OCI-LY3 (cell line): ENCODE data around the gene MMP20.

Experiments used
- H2AFZ ChIP-seq: fragments of 200-600, 300-600 bp; shearing (Covaris generic); 2 replicates; pipeline ENCODE4 v1.6.0; 2014; ENCODE audit warnings: antibody characterized with exemption, low read depth, low read length
- H3K27ac ChIP-seq: fragments of 200-600, 300-600 bp; sonication (generic); 2 replicates; pipeline ENCODE4 v1.5.1; 2014; ENCODE audit warnings: mild to moderate bottlenecking, low read length, moderate library complexity, mixed read lengths
- H3K27me3 ChIP-seq: fragments of 200-600, 300-600 bp; sonication (generic); 2 replicates; pipeline ENCODE4 v1.6.1; 2014; ENCODE audit warnings: low read depth, low read length, mixed read lengths
- H3K36me3 ChIP-seq: fragments of 200-600, 300-600 bp; sonication (generic); replicated peaks from 2 replicates; pipeline ENCODE3; 2014; ENCODE audit warnings: low read depth, low read length, mixed read lengths
- H3K4me1 ChIP-seq: fragments of 300-600, 200-600 bp; sonication (generic); 2 replicates; pipeline ENCODE4 v1.6.1; 2014; ENCODE audit warnings: low read length, mixed read lengths
- H3K4me2 ChIP-seq: fragments of 200-600, 300-600 bp; sonication (generic); 2 replicates; pipeline ENCODE4 v1.6.1; 2014; ENCODE audit warnings: low read length, mixed read lengths
- H3K4me3 ChIP-seq: fragments of 300-600, 200-600 bp; sonication (generic); 2 replicates; pipeline ENCODE4 v1.5.1; 2014; ENCODE audit warnings: antibody characterized with exemption, mild to moderate bottlenecking, low read length, moderate library complexity
- H3K79me2 ChIP-seq: fragments of 300-600, 200-600 bp; shearing (Covaris generic); 2 replicates; pipeline ENCODE4 v1.6.1; 2014; ENCODE audit warnings: mild to moderate bottlenecking, low read length, mixed read lengths
- H3K9ac ChIP-seq: fragments of 300-600, 200-600 bp; shearing (Covaris generic); 2 replicates; pipeline ENCODE4 v1.6.0; 2014; ENCODE audit warnings: mild to moderate bottlenecking, low read length, moderate library complexity
- H3K9me3 ChIP-seq: fragments of 200-600, 300-600 bp; shearing (Covaris generic); 2 replicates; pipeline ENCODE4 v1.6.1; 2014; ENCODE audit warnings: low read length, mixed read lengths; ENCODE audit not compliant: insufficient read depth
- H4K20me1 ChIP-seq: fragments of 200-600, 300-600 bp; sonication (generic); 2 replicates; pipeline ENCODE4 v1.6.1; 2016; ENCODE audit warnings: low read length, mixed read lengths; ENCODE audit not compliant: insufficient read depth
- EZH2phosphoT487 ChIP-seq: fragments of 200-600 bp; shearing (Covaris generic); IDR thresholded peaks from 2 replicates; pipeline ENCODE4 v1.6.1; 2018; ENCODE audit warnings: antibody characterized with exemption, mixed run types, low read depth
- TF ChIP-seq, protein P1 (sequence below): fragments of 200-600, 300-600 bp; sonication (generic); IDR thresholded peaks from 2 replicates; pipeline ENCODE4 v1.5.1; 2014; ENCODE audit warnings: antibody characterized with exemption, low read length, low read depth

Gene MMP20

DNA sequence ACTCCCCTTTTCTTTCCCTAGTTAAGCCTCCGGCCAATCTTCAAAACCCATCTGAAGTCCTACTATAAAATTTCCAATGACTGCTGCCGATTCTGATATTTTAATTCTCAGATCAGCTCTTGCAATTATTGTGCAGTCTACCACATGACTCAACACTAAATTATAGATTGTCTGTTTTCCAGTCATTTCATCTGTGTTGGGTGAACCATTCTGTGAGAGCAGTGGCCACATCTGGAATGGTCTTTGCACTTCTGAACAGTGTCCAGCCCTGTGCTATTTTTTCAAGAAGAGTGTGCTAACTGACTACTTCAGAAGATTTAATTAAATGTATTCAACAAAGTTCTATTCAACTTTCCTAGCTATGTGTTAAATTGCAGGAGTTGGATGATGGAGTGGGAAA is 47.4 kb downstream of the MMP20 start:
- TF ChIP-seq EZH2phosphoT487, result no peak
- TF ChIP-seq, protein P1, sequence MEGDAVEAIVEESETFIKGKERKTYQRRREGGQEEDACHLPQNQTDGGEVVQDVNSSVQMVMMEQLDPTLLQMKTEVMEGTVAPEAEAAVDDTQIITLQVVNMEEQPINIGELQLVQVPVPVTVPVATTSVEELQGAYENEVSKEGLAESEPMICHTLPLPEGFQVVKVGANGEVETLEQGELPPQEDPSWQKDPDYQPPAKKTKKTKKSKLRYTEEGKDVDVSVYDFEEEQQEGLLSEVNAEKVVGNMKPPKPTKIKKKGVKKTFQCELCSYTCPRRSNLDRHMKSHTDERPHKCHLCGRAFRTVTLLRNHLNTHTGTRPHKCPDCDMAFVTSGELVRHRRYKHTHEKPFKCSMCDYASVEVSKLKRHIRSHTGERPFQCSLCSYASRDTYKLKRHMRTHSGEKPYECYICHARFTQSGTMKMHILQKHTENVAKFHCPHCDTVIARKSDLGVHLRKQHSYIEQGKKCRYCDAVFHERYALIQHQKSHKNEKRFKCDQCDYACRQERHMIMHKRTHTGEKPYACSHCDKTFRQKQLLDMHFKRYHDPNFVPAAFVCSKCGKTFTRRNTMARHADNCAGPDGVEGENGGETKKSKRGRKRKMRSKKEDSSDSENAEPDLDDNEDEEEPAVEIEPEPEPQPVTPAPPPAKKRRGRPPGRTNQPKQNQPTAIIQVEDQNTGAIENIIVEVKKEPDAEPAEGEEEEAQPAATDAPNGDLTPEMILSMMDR, result no peak
- H3K27me3 ChIP-seq, result peaks cover 3% of the 10 kb centered on the region; the same call in 1 of the 2 replicates
- no peak overlapping the region for H3K27ac ChIP-seq
- no peak overlapping the region for H3K4me3 ChIP-seq
- H3K36me3 ChIP-seq, result no peaks in the 10 kb centered on the region
- peaks cover 38% of the 10 kb centered on the region for H3K4me1 ChIP-seq
- no peak overlapping the region for H3K9ac ChIP-seq
- H4K20me1 ChIP-seq, result no peaks in the 10 kb centered on the region
- peak overlapping the region; percentile 38 for H3K4me2 ChIP-seq
- H3K9me3 ChIP-seq, result no peaks in the 10 kb centered on the region
- no peak overlapping the region for H2AFZ ChIP-seq
- no peaks in the 10 kb centered on the region for H3K79me2 ChIP-seq

DNA sequence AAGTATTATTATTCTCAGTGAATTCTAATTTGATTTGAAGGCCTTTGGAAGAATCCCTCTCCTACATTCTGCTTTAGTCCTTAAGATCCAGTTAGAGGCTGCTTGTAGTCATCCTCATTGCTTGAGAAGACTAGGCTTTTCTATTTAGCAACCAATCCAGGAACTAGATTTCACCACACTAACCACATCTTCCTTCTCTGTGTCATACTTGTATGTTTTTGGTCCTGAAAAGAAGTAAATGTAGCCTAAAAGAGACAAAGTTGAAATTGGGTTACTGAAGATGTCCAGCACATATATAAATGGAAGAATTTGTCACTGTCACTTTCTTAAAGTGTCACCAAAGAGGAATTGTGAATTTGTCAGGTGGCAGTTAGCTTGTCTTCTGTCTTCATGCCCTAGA is 48.0 kb downstream of the MMP20 start:
- Histone ChIP-seq H3K79me2 (no peaks in the 10 kb centered on the region), H3K9me3 (no peaks in the 10 kb centered on the region), H3K4me2 (peak overlapping the region; percentile 38), H4K20me1 (no peaks in the 10 kb centered on the region), H3K27ac (no peak overlapping the region), H3K27me3 (peaks cover 3% of the 10 kb centered on the region; the same call in 1 of the 2 replicates), H3K4me1 (peaks cover 40% of the 10 kb centered on the region), H3K36me3 (no peaks in the 10 kb centered on the region), H2AFZ (no peak overlapping the region), H3K4me3 (no peak overlapping the region), H3K9ac (no peak overlapping the region)
- TF ChIP-seq, protein P1, result no peak
- no peak for TF ChIP-seq EZH2phosphoT487

DNA sequence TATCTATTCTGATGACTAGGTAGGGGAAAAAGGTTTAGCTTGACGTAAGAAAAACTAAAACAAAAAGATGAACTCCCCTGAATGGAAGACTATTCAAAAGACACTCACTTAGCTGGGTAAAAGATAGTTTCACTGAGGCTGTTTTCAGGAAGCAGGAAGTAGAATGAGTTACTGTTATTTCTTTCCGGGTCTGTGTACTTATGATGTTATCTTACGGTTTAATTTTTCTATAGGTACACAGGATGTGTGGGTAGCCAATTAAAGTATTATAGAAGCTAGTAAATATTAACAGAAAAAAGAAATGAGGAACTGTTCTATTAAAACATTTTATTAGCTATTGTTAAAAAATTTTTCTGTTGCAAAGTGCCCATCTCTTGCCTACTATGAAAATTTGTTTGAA is 48.8 kb downstream of the MMP20 start:
- no peaks in the 10 kb centered on the region for H3K79me2 ChIP-seq
- peaks cover 37% of the 10 kb centered on the region for H3K4me1 ChIP-seq
- no peaks in the 10 kb centered on the region for H3K9me3 ChIP-seq
- no peaks in the 10 kb centered on the region for H3K36me3 ChIP-seq
- no peak for TF ChIP-seq EZH2phosphoT487
- TF ChIP-seq, protein P1, result no peak
- H3K4me3 ChIP-seq, result no peak overlapping the region
- H3K4me2 ChIP-seq, result no peak overlapping the region
- H4K20me1 ChIP-seq, result no peaks in the 10 kb centered on the region
- no peak overlapping the region for H2AFZ ChIP-seq
- no peak overlapping the region for H3K9ac ChIP-seq
- H3K27me3 ChIP-seq, result peaks cover 3% of the 10 kb centered on the region; the same call in 1 of the 2 replicates
- no peak overlapping the region for H3K27ac ChIP-seq

DNA sequence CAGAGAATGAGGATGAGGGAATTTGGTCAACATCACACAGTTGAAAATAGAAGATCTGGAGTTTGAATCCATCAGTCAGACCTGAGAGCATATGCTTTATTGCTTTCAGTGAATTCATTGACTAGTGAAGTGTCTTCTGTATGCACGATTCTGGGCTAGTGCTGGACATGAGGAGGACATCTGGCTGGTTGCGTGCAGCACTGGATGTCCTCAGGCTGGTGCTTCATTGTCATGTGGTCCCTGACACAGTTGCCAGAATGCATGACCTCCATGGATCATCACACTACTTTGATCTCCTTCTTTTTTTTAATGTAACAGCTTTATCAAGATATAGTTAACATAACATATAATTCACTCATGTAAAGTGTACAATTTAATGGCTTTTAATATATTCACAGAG is 50.1 kb downstream of the MMP20 start:
- H3K9me3 ChIP-seq, result no peaks in the 10 kb centered on the region
- H3K27ac ChIP-seq, result no peak overlapping the region
- peaks cover 3% of the 10 kb centered on the region; the same call in 1 of the 2 replicates for H3K27me3 ChIP-seq
- H2AFZ ChIP-seq, result no peak overlapping the region
- no peaks in the 10 kb centered on the region for H3K79me2 ChIP-seq
- H3K4me1 ChIP-seq, result peaks cover 24% of the 10 kb centered on the region
- H4K20me1 ChIP-seq, result no peaks in the 10 kb centered on the region
- H3K36me3 ChIP-seq, result no peaks in the 10 kb centered on the region
- H3K4me2 ChIP-seq, result no peak overlapping the region
- no peak overlapping the region for H3K4me3 ChIP-seq
- H3K9ac ChIP-seq, result no peak overlapping the region
- TF ChIP-seq EZH2phosphoT487, result no peak
- TF ChIP-seq, protein P1, result no peak
